ENCODE data around the gene SLC28A3.

GRCh38 chr9:84331119-84331809 lies 9.3 kb downstream of the SLC28A3 start:
- no peak for TF ChIP-seq CTCF (conservative IDR thresholded peaks at IDR 0.05; ENCODE audit: low read length)
- no peak for TF ChIP-seq EZH2phosphoT487 (IDR thresholded peaks at IDR 0.05; ENCODE audit: borderline replicate concordance, low read depth, low read length)
